GM18505 (cell line): ENCODE data around the gene YAP1.

Experiments used
- ATAC-seq: cut with Tn5 transposase; IDR thresholded peaks from one replicate; pipeline ENCODE4 v1.9.1; 2021; ENCODE audit not compliant: unreplicated experiment
- POLR2A ChIP-seq: IDR thresholded peaks from 4 replicates; pipeline ENCODE4 v1.6.1; 2011; ENCODE audit warnings: borderline replicate concordance; ENCODE audit not compliant: insufficient read depth, insufficient read length; ENCODE audit errors: extremely low read depth

YAP1 gene

DNA sequence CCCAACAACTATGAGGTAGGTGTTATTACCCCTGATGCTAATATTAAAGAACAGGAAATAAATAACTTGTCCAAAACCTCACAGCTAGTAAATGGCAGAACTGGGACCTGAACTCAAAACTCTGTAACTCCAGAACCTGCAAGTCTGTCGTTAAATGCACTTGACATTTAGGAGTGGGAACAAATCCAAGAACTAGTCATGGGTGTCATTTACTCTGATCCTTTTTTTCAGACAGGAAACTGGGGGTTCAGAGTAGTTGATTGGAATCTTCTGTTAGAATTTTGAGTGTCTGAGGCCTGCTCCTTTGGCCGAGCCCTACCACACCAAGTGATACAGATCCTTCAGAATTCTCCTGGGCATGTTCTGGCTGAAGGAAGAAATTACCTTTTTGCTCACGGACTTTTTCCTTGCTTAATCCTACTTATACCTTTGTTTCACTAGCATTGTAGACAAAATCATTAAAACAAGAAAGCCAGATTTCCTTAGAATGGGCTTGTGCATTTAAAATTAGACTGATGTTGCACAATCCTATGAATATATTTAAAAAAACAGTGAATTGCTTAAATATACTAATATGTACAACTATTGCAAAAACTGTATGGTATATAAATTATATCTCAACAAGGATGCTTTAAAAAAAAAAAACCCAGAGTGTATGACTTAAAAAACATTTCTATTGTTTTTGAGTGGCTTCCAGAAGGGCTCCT lies 1.4 kb upstream of the YAP1 start:
- no peak for TF ChIP-seq POLR2A
- no peak for ATAC-seq

DNA sequence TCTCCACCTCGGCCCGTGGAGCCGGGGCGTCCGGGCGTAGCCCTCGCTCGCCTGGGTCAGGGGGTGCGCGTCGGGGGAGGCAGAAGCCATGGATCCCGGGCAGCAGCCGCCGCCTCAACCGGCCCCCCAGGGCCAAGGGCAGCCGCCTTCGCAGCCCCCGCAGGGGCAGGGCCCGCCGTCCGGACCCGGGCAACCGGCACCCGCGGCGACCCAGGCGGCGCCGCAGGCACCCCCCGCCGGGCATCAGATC lies 439 bp downstream of the YAP1 start:
- peak; percentile 30 for ATAC-seq
- no peak for TF ChIP-seq POLR2A

DNA sequence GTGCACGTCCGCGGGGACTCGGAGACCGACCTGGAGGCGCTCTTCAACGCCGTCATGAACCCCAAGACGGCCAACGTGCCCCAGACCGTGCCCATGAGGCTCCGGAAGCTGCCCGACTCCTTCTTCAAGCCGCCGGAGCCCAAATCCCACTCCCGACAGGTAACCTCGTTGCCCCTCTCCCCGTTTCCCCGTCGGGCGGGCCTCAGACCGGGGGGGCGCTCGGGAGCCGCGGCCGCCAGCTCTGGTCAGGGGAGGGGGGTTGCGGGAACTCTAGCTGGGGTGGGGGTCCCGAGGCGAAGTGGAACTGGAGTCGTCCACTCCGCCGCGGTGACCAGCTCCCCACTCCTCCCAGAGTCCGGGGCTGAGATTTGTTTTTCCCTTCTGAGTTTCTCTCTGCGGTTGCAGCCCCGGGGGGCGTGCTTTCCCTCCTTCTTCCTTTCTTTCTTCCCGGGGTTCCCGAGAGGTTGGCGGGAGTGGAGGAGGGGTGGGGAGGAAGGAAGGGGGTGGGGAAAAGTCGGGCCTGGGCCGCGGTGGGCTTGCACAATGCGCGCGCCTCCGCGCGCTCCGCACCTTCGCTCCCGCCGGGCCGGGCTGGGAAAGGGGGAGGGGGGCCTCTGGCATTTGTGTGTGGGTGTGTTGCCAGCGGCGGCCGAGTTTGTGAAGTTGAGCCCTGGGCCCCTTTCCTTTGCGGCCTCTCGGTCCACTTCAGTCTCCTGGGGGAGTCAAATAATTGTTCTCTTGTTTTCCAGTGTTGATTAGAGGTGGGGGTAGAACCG lies 952 bp downstream of the YAP1 start:
- no peak for TF ChIP-seq POLR2A
- no peak for ATAC-seq

DNA sequence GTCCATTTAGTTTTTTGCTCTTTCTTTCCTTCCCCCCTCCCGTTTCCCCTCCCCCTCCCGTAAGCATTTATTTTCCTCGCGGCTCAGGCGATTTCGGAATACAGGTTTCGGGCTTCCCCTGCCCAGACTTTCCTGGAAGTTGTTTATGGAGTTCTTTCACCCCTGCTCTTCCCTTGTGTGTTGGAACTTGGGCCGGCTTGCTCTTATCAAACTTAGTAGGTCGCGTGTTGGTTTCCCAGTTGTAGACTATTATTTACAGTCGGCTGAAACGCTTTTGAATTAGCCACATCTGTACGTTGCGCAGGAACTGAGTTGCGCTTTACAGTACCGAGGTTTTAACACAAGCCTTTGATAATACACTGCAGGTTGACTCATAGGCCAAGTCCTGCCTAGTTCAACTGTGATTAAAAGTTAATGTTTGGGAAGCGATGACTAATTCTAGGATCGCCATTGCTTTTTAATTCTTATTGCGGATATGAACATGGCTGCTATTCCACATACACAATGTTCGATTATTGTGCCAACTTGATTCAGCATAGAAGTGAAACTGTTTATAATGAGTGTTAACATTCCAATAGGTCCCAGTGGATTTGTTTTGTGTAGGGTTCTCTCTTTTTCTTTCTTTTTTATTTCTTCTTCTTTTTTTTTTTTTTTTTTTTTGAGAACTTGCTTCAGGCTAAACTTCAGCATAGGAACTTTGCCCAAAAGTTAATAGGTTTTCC lies 1.7 kb downstream of the YAP1 start:
- ATAC-seq = no peak
- TF ChIP-seq POLR2A = no peak

DNA sequence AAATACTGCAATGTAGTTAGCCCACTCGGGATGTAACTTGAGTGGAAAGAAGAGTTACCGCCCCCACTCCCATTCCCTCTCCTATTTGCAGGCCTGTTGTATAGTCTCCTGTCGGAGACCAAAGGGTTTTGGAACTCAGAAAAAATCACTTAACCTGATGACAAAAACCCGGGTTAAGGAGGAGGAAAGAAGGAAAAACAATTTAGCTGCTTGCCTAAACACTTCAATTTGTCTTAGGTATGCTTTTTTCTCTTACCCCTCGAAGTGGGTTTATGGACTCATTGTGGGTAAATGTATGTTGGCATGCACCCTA lies 2.2 kb downstream of the YAP1 start:
- no peak for ATAC-seq
- TF ChIP-seq POLR2A = no peak

DNA sequence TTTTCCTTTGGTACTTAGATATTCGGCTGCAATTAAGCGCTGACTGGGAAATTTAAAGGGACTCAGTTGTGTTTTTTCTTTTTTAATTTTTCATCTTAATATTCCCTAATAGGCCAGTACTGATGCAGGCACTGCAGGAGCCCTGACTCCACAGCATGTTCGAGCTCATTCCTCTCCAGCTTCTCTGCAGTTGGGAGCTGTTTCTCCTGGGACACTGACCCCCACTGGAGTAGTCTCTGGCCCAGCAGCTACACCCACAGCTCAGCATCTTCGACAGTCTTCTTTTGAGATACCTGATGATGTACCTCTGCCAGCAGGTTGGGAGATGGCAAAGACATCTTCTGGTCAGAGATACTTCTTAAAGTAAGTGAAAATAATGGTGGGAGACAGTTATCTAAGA lies 3.8 kb downstream of the YAP1 start:
- no peak for TF ChIP-seq POLR2A
- ATAC-seq = no peak

DNA sequence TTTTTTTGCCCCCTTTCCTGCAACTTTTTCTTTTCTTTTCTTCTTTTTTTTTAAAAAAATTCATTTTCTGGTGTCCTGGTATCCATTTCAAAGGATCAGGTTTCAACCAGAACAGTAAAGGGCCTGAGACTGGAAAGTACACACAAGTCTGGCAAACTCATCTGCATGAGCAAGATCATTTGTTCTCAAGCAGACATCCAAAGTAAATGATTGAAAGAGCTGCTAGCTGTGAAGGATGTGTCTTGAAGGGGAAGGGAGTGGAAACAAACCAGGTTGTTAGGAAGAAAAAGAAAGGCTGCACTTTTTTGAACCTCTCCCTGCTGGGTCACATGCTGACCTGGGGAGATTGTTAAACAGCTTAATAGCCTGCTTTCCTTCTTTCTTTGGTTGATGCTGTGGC lies 5.3 kb downstream of the YAP1 start:
- no peak for ATAC-seq
- TF ChIP-seq POLR2A = no peak

DNA sequence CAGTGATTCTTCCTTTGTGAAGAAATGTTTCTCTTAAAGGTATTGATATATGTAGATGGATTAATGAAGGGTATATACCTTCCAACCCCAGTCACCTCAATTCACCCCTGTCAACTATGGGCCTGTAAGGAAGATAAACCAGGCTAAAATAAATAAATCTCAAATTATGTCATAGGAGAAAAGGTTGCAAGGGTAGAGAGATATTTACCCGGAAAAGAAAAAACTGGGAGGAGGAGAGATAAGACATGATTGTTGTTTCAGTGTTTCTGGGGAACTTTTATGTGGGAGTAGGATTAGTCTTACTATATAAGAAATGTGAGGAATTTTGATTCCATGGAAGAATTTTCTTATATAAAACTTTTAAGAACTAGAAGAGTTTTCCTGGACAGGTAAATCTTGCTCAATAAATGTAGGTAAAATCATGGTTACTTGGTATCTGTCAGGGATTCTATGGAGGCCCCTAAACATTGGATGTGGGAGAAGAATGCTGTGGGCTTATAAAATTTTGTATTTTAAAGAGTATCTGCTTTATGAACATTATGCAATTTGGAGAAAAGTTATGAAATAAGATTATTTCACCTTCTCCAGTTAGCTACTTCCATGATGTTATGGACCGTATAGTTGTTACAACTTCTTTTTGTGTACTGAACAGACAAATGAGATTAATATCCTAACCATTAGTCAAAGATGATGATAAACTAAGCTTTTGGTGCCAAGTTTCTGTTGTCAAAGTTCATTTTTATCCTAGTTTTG lies 6.4 kb downstream of the YAP1 start:
- no peak for ATAC-seq
- TF ChIP-seq POLR2A = no peak

DNA sequence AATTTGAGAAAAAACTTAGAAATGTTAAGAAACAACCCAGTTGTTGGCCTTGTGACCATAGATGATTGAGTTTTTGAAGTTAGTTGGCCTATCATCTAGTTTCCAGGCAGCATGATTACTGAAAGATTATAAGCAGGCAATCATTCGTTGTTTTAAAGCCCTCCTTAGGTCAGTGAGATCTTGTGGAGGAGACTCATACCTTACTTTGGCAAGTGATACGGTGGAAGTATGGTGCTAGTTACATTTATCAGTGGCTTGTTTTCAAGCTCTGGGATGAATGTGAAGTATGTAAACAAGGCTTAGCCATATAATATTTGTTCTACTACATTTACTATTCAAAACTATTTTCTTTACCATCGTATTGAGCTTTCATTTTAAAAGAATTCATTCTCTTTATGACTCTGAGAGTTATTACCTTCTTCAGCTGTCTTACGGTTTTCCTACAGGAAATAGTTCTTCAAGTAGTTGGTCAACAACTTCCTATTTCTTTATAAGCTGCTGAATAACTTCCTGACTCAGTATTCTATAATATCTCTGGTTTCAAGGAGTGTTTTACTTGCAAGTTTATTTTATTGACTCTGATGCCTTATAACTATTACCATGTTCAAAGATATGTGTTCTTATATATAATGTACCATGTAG lies 7.3 kb downstream of the YAP1 start:
- ATAC-seq = no peak
- TF ChIP-seq POLR2A = no peak

DNA sequence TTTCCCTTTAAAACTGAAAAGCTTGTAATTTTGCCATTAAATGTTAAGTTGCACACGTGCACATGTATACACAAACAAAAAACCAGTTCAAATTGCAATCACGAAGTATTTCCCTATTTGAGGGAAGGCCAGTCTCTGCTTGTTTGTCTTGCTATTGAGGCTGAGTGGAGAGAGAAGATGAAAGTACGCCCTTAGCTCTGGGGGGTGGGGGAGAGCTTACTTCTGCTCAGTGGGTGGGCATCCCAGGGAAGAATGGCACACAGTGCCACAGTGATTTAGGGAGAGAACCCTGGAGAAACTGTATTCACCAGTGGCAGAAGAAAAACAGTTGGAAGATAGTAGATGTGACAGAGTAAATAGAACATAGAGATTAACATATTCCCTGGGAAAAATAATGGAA lies 8.7 kb downstream of the YAP1 start:
- no peak for ATAC-seq
- TF ChIP-seq POLR2A = no peak

DNA sequence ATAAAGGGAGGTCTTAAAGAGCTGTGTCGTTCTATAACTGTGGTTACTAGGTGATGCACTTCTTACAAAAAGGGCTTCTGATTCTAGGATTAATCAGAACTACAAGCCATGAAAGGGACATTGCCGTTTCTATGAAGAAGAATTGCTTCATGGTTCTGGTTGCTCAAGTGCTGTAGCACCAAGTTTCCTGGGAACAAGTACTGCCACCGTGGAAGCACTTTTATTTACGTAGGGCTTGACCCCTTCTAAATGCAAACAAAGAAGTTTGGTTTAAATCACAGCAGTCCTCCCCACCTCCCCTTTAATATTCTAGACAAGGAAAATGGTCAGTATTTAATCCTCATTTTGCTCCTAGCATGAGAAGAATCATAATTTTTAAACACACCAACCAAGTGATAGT lies 9.8 kb downstream of the YAP1 start:
- TF ChIP-seq POLR2A = no peak
- ATAC-seq = no peak

DNA sequence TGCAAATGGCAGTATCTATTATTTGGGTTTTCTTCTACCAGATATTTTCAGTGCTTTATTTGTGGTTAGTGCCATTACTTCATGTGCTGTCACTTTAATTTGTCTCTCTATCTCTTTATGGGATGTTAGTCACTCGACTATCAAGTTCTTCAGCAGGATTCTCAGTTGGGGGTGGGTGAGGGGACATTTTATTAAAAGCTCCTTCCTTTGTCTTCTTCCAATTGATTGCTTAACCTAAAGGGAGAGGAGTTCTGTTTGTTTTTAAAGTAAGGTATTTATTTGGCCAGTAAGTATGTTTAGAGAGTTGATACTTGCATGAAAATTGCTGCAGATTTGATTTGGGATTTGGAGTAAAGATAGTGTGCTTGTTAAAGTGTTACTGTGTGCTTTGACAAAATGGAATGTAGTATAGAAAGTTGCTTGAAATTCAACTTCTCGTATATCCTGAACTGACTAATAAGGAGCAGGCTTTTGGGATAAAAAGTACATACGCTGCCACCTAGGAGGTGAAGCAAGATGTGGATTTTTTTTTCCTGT lies 10.3 kb downstream of the YAP1 start:
- no peak for TF ChIP-seq POLR2A
- no peak for ATAC-seq

DNA sequence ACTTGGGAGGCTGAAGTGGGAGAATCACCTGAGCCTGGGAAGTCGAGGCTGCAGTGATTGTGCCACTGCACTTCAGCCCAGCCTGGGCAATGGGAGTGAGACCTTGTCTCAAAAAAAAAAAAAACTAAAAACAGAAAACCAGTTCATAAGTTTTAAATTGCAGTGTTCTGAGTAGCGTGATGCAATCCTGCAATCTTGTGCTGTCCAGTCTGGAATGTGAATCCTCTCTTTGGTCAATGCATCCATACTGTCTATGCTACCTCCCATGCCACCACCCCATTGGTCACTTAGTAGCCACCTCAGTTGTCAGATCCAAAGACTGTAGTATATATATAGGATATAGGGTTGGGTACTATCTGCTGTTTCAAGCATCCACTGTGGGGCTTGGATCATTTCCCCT lies 11.1 kb downstream of the YAP1 start:
- no peak for ATAC-seq
- no peak for TF ChIP-seq POLR2A
